ENCODE measurements around the gene NEMF. TPM values are rescaled to one million over a fixed set of nuclear protein-coding genes. Genes with fewer than 3 reads are reported as not detected.
A peak's percentile ranks its signal among the peaks of the same experiment; 100 is the strongest.
"Not testable (repeated sequence)": the region's sequence is repeated elsewhere in the genome, so short reads cannot be mapped to it uniquely, and the experiment has no call there.

NEMF gene
- total RNA-seq: 18.2 TPM

- DNase-seq (ENCODE audit: low spot score) (peak; percentile 92), ATAC-seq (peak; percentile 86)
These were observed at the start of gene NEMF for GRCh38 chr14:49852301-49853157. Gene NEMF, minus strand, starts transcription at chr14:49852788. Its CDS starts 35 bp downstream, at chr14:49852753.

- no peak for DNase-seq (ENCODE audit: low spot score)
- no peak for ATAC-seq
These were observed 48.4 kb upstream of the NEMF start for GRCh38 chr14:49900973-49901372.

- ATAC-seq (no peak), DNase-seq (ENCODE audit: low spot score) (no peak)
These were observed 45.9 kb upstream of the NEMF start for GRCh38 chr14:49898485-49898884.

DNA sequence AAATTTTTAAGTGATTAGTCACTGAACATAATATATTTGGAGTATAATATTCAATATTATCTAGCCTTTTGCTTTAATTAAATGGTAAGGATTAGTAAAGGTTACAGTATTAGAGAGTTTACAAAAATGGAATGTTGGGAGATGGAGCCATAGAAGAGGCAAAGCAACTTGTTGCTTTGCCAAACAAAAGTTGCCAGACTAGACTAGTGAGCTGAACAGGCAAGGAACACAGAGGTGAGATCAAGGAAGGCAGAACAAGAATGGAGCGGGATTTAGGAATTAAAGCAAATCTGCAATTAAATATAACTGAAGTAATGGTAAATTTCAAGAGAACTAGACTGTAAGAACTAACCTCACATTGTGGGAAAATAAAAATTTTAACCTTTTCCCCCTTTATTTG is 45.4 kb upstream of the NEMF start:
- ATAC-seq: no peak
- no peak for DNase-seq (ENCODE audit: low spot score)

- DNase-seq (ENCODE audit: low spot score): no peak
These were observed 44.8 kb upstream of the NEMF start for GRCh38 chr14:49897414-49897813.

GRCh38 chr14:49896966-49897365 is 44.4 kb upstream of the NEMF start:
- no peak for ATAC-seq
- no peak for DNase-seq (ENCODE audit: low spot score)

More at GRCh38 chr14:49897414-49897813, 44.8 kb upstream of the NEMF start:
- ATAC-seq: no peak

- not testable (repeated sequence) for DNase-seq (ENCODE audit: low spot score); ATAC-seq
These were observed 43.7 kb upstream of the NEMF start for GRCh38 chr14:49896272-49896671.

GRCh38 chr14:49895480-49895879 is 42.9 kb upstream of the NEMF start:
- DNase-seq (ENCODE audit: low spot score): no peak

DNA sequence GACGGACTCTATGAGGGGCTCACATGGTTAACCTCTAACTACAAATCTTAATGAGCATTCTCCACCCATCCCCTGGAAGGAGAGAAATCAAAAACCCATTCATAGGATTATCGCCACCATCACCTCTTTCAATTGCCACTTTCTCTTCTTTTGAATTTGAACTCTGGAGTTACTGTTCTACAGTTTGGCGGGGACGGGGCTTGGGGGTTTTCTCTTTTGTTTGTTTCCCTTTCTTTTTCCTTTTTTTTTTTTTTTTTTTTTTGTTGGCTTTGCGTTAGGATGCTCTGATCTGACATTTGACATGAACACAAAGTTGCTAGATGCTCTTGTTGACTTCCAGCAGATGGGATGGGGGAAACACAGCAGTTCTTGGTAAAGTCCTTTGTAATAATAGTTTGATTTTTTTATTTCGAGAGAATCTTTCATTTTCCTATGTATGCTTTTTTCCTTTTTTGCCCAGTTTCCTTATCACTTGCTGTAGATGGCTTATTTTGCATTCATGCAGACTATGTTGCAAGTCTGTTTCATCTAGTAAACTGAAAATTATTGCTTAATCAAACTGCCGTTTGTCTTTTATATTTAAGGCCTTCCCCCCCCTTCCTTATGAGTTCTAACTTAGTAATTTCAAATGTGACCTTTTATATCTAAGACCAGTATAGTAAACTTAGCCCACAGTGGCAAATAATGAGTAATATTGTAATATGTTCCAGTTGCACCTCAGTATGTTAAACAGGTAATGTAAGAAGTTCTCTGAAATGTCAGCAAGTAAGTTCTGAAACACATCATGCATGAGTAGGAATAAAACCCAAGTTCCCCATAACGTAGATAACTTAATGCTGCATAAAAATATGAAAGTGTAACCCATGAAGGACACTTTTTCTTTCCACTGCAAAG is 41.9 kb upstream of the NEMF start:
- DNase-seq (ENCODE audit: low spot score); ATAC-seq: not testable (repeated sequence)

More at GRCh38 chr14:49895480-49895879, 42.9 kb upstream of the NEMF start:
- no peak for ATAC-seq

- DNase-seq (ENCODE audit: low spot score) (peak; percentile 67), ATAC-seq (peak; percentile 69)
These were observed 41.0 kb upstream of the NEMF start for GRCh38 chr14:49893309-49894213.

DNA sequence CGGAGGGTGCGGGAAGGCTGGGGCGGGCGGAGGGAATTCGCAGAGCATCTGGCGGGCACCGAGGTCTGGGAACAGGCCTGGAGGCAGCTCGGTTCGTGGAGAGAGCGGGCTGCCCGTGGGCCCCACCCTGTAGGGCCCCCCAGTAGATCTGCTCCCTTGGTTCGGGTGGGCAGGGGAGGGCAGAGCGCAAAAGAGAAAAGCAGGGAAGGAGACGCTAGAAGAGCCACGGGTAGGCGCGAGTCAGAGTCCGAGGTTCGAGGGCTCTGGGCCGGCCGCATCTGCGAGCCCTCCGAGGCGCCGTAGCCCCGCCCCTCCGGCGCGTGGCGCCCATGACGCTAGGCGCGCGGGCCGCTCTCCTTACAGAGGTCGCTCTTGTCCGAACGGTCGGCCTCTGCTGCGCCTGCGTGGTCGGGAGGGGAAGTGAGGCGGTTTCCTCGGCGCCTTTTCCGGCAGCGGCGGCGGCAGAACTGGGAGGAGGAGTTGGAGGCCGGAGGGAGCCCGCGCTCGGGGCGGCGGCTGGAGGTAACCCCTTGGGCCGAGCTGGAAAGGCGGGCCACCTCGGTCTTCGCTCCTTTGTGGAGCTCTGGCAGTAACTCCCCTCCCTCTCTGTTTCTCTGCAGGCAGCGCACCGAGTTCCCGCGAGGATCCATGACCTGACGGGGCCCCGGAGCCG is 40.2 kb upstream of the NEMF start, which contains the start of gene ARF6:
TSS of gene ARF6 (plus strand) at position 447 of the 673 bp plus-strand sequence. CDS start 655 bp downstream, outside the sequence.
- peak; percentile 94 for ATAC-seq
- DNase-seq (ENCODE audit: low spot score): peak; percentile 99

- ATAC-seq: peak; percentile 64
- DNase-seq (ENCODE audit: low spot score): no peak
These were observed 39.7 kb upstream of the NEMF start for GRCh38 chr14:49892301-49892635.

GRCh38 chr14:49888293-49888692 is 35.7 kb upstream of the NEMF start:
- DNase-seq (ENCODE audit: low spot score) (no peak), ATAC-seq (no peak)

GRCh38 chr14:49886523-49886922 is 33.9 kb upstream of the NEMF start:
- DNase-seq (ENCODE audit: low spot score) (no peak), ATAC-seq (no peak)

GRCh38 chr14:49882826-49883694 is 30.5 kb upstream of the NEMF start:
- no peak for DNase-seq (ENCODE audit: low spot score)
- ATAC-seq: no peak

GRCh38 chr14:49881350-49882001 is 28.9 kb upstream of the NEMF start:
- ATAC-seq (no peak), DNase-seq (ENCODE audit: low spot score) (no peak)

- ATAC-seq: no peak
- DNase-seq (ENCODE audit: low spot score): no peak
These were observed 27.9 kb upstream of the NEMF start for GRCh38 chr14:49880267-49881064.

All from left lobe of liver (tissue), 2 donors.